ENCODE measurements around the gene ZRANB3.

GRCh38 chr2:135187270-135187669, 343.7 kb downstream of the ZRANB3 start:
- TF ChIP-seq ZNF317 (CRISPR knock-in tag; IDR thresholded peaks at IDR 0.05; ENCODE audit: borderline replicate concordance, low read depth) = no peak
- no peak for TF ChIP-seq ZNF425 (CRISPR knock-in tag; conservative IDR thresholded peaks at IDR 0.05)
- TF ChIP-seq TEAD4 (CRISPR knock-in tag; IDR thresholded peaks at IDR 0.05) = no peak
- no peak for TF ChIP-seq MXD4 (CRISPR knock-in tag; IDR thresholded peaks at IDR 0.05; ENCODE audit: borderline replicate concordance)
- TF ChIP-seq CTCF (IDR thresholded peaks at IDR 0.05) = no peak
- TF ChIP-seq IRF2 (CRISPR knock-in tag; IDR thresholded peaks at IDR 0.05; ENCODE audit: borderline replicate concordance, low read depth) = no peak
